IMR-90 (cell line): Measurements from ENCODE around the gene PLPP6. TPM values are rescaled to one million over a fixed set of nuclear protein-coding genes. Genes with fewer than 3 reads are reported as not detected.

Experiments
- ATAC-seq: fragments of 200-7000 bp; cut with Tn5 transposase; 2 replicates; pipeline ENCODE4 v1.9.1; 2020; ENCODE audit warnings: low read depth, mild to moderate bottlenecking, moderate library complexity
- BruUV-seq: library from RNA; stranded (reverse); fragments of 400-500 nt; replicated peaks from 2 replicates; lab custom pipeline; 2021; lab: Mats Ljungman, UMichigan
- CTCF ChIA-PET: fragments of 300-600 bp; formaldehyde crosslinking; extraction: SDS; loops from one replicate; lab custom pipeline; 2021; ENCODE audit warnings: antibody characterized with exemption; lab: Yijun Ruan, JAX
- POLR2A ChIA-PET: fragments of 300-600 bp; sonication (Branson Sonifier 250); formaldehyde crosslinking; loops from one replicate; lab custom pipeline; 2022; ENCODE audit warnings: antibody characterized with exemption; ENCODE audit not compliant: unreplicated experiment; lab: Charles Lee
- DNase-seq: peaks from one replicate; pipeline ENCODE4 v3.0.0; 2013
- H2AFZ ChIP-seq: replicated peaks from 2 replicates; pipeline ENCODE3; 2013; ENCODE audit warnings: low read length, mild to moderate bottlenecking; ENCODE audit not compliant: poor library complexity
- H2AK5ac ChIP-seq: 2 replicates; pipeline ENCODE4 v1.6.1; 2013; ENCODE audit warnings: low read depth, low read length, inconsistent platforms
- H2AK9ac ChIP-seq: replicated peaks from 2 replicates; pipeline ENCODE3; 2013; ENCODE audit warnings: mild to moderate bottlenecking, low read depth, low read length, moderate library complexity; ENCODE audit not compliant: poor library complexity
- H2BK120ac ChIP-seq: 2 replicates; pipeline ENCODE4 v1.6.1; 2013; ENCODE audit warnings: low read depth, low read length, inconsistent platforms
- H2BK15ac ChIP-seq: 3 replicates; pipeline ENCODE4 v1.6.1; 2013; ENCODE audit warnings: low read depth, low read length, inconsistent platforms
- H2BK20ac ChIP-seq: 2 replicates; pipeline ENCODE4 v1.6.1; 2013; ENCODE audit warnings: low read depth, mild to moderate bottlenecking, inconsistent platforms, low read length, moderate library complexity
- H2BK5ac ChIP-seq: 2 replicates; pipeline ENCODE4 v1.6.1; 2013; ENCODE audit warnings: mild to moderate bottlenecking, low read depth, low read length, inconsistent platforms; ENCODE audit not compliant: poor library complexity, severe bottlenecking
- H3K14ac ChIP-seq: replicated peaks from 2 replicates; pipeline ENCODE4 v1.6.1; 2013; ENCODE audit warnings: low read depth, low read length, inconsistent platforms
- H3K18ac ChIP-seq: 2 replicates; pipeline ENCODE4 v1.6.1; 2013; ENCODE audit warnings: low read depth, low read length, control low read depth
- H3K23ac ChIP-seq: 2 replicates; pipeline ENCODE4 v1.6.1; 2013; ENCODE audit warnings: low read depth, low read length, inconsistent platforms
- H3K27ac ChIP-seq: 2 replicates; pipeline ENCODE4 v1.5.1; 2013; ENCODE audit warnings: mild to moderate bottlenecking, control low read depth, low read length; ENCODE audit not compliant: insufficient read depth
- H3K27me3 ChIP-seq: 2 replicates; pipeline ENCODE4 v1.6.1; 2013; ENCODE audit warnings: low read length; ENCODE audit not compliant: control insufficient read depth, insufficient read depth
- H3K36me3 ChIP-seq: 2 replicates; pipeline ENCODE4 v1.6.1; 2013; ENCODE audit warnings: low read length, mixed read lengths; ENCODE audit not compliant: control insufficient read depth, insufficient read depth
- H3K4ac ChIP-seq: 2 replicates; pipeline ENCODE4 v1.6.1; 2013; ENCODE audit warnings: low read depth, low read length, inconsistent platforms
- H3K4me1 ChIP-seq: 2 replicates; pipeline ENCODE4 v1.6.1; 2013; ENCODE audit warnings: low read length, mixed read lengths; ENCODE audit not compliant: control insufficient read depth, insufficient read depth
- H3K4me2 ChIP-seq: 2 replicates; pipeline ENCODE4 v1.6.1; 2013; ENCODE audit warnings: low read depth, mild to moderate bottlenecking, control low read depth, low read length, moderate library complexity
- H3K4me3 ChIP-seq: 2 replicates; pipeline ENCODE4 v1.5.1; 2013; ENCODE audit warnings: low read depth, mild to moderate bottlenecking, control low read depth, low read length, moderate library complexity; ENCODE audit not compliant: insufficient read depth
- H3K56ac ChIP-seq: 2 replicates; pipeline ENCODE4 v1.6.1; 2013; ENCODE audit warnings: low read length, inconsistent platforms; ENCODE audit not compliant: insufficient read depth; ENCODE audit errors: extremely low read depth
- H3K79me1 ChIP-seq, 2 experiments: 2 replicates each; pipeline ENCODE4 v1.6.1; 2013; ENCODE audit warnings: low read length in 2 of 2, inconsistent platforms in 1 of 2, low read depth in 1 of 2
- H3K9ac ChIP-seq: 2 replicates; pipeline ENCODE4 v1.6.1; 2013; ENCODE audit warnings: low read depth, low read length, control low read depth
- H3K9me1 ChIP-seq: 2 replicates; pipeline ENCODE4 v1.6.1; 2013; ENCODE audit warnings: low read length, inconsistent platforms; ENCODE audit not compliant: insufficient read depth
- H3K9me3 ChIP-seq: 2 replicates; pipeline ENCODE4 v1.6.1; 2013; ENCODE audit warnings: low read length; ENCODE audit not compliant: control insufficient read depth, insufficient read depth
- H4K20me1 ChIP-seq: 2 replicates; pipeline ENCODE4 v1.6.1; 2013; ENCODE audit warnings: low read length, inconsistent platforms; ENCODE audit not compliant: insufficient read depth
- H4K5ac ChIP-seq: 2 replicates; pipeline ENCODE4 v1.6.1; 2013; ENCODE audit warnings: mild to moderate bottlenecking, low read depth, low read length, control low read depth
- H4K8ac ChIP-seq, 2 experiments: 2 replicates each; pipeline ENCODE4 v1.6.1; 2013; ENCODE audit warnings: low read depth in 2 of 2, low read length in 2 of 2, control low read depth in 1 of 2, inconsistent platforms in 1 of 2
- H4K91ac ChIP-seq: 2 replicates; pipeline ENCODE4 v1.6.1; 2013; ENCODE audit warnings: low read depth, low read length, inconsistent platforms; ENCODE audit not compliant: insufficient read depth
- CEBPB ChIP-seq: IDR thresholded peaks from 2 replicates; pipeline ENCODE4 v1.6.1; 2012; ENCODE audit warnings: low read depth, low read length, improper control_type of control experiment
- MAFK ChIP-seq: IDR thresholded peaks from 2 replicates; pipeline ENCODE4 v1.6.1; 2012; ENCODE audit warnings: low read depth, low read length, improper control_type of control experiment
- RCOR1 ChIP-seq: IDR thresholded peaks from 2 replicates; pipeline ENCODE4 v1.6.1; 2012; ENCODE audit warnings: mild to moderate bottlenecking, low read length, improper control_type of control experiment; ENCODE audit not compliant: insufficient replicate concordance
- WGBS, 2 experiments: methylation state at CpG; one replicate each; pipeline versions ENCODE4 v1.1.5 to v1.1.7; 2013; ENCODE audit warnings: missing lambda C conversion rate in 2 of 2; ENCODE audit not compliant: insufficient read length in 1 of 2; ENCODE audit errors: extremely low coverage in 2 of 2; 5-methylcytosine and 5-hydroxymethylcytosine counted together
- dilution Hi-C: fragments of 300-500 bp; cut with HindIII; formaldehyde crosslinking; loops from one replicate; pipeline ENCODE4 v1.14.3; 2018; ENCODE audit warnings: low sequenced_read_pairs; ENCODE audit not compliant: unreplicated experiment
- in situ Hi-C: fragments of 300-500 bp; cut with MboI; formaldehyde crosslinking; loops from 3 replicates; pipeline ENCODE4 v1.14.3; 2019; ENCODE audit warnings: low sequenced_read_pairs, inconsistent platforms, mixed read lengths
- intact Hi-C: fragments of 100-400 bp; cut with micrococcal nuclease; formaldehyde crosslinking; loops from 2 replicates; pipeline ENCODE4 v1.10.0; 2022
- polyA plus RNA-seq, 3 experiments: library from polyadenylated mRNA; depleted of rRNA; stranded (reverse); fragments of >200 nt; gene quantifications; 2 replicates each; pipeline ENCODE4 v1.2.3, GENCODE V29; 2012; ENCODE audit warnings: low replicate concordance in 1 of 3
- total RNA-seq: library from RNA; depleted of rRNA; stranded (reverse); fragments of >200 nt; gene quantifications from 2 replicates; pipeline ENCODE4 v1.2.3, GENCODE V29; 2012
- TF ChIP-seq, protein P1 (sequence below): fragments of 150-350 bp; IDR thresholded peaks from 2 replicates; pipeline ENCODE4 v1.6.1; 2016; ENCODE audit warnings: low read depth, mild to moderate bottlenecking, low read length, moderate library complexity, borderline replicate concordance

Gene PLPP6
- total and polyA plus RNA-seq, 2 of the 4 experiments (the other 2 are of a cell fraction) = 3.4 to 5.9 TPM

DNA sequence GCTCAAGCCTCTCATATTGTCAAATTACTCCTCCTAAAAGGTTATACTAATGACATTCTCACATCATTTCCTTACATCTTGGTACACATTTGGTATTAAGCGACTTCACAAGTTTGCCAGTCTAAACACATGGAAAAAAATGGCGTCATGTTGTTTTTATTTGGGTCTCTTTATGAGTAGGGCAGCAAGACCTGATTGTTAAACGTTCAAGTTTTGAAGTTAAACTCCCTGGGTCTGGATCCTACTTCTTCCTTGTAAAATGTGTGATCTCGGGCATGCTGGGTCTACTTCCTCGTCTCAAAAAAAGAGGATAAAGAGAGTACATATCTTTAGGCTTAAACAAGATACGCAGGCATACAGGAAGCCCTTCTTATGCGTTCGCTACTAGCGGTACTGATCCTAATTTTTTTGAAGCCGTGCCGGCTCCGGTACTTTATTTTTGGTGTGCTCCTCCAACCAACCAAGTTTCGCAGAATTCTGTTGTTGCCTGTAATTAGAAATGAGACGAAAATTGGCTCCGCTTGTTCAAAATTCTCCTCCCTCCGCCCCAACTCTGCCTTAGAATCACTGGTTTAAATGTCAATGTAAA lies 16.7 kb downstream of the PLPP6 start:
- ChIA-PET CTCF (interaction anchor here (1.4 kb wide), 2 partner anchors 8 to 13 kb away, joined by 3 read pairs; no protein-coding TSS in a partner anchor), POLR2A (interaction anchor here (0.6 kb wide), 1 partner anchor 338 kb away, joined by 7 read pairs; no protein-coding TSS in a partner anchor)
- BruUV-seq = no TSS peak
- TF ChIP-seq, protein P1, sequence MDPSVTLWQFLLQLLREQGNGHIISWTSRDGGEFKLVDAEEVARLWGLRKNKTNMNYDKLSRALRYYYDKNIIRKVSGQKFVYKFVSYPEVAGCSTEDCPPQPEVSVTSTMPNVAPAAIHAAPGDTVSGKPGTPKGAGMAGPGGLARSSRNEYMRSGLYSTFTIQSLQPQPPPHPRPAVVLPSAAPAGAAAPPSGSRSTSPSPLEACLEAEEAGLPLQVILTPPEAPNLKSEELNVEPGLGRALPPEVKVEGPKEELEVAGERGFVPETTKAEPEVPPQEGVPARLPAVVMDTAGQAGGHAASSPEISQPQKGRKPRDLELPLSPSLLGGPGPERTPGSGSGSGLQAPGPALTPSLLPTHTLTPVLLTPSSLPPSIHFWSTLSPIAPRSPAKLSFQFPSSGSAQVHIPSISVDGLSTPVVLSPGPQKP = no peak
- TF ChIP-seq MAFK (no peak), CEBPB (no peak), RCOR1 (no peak)
- H3K9ac ChIP-seq = peak overlapping the region; percentile 95
- H4K5ac ChIP-seq = peak overlapping the region; percentile 79
- H2AFZ ChIP-seq = peak overlapping the region; percentile 99
- H3K14ac ChIP-seq = peak overlapping the region; percentile 91
- H2AK9ac ChIP-seq = peak overlapping the region; percentile 88
- peak; percentile 19 for DNase-seq
- H3K36me3 ChIP-seq = no peaks in the 10 kb centered on the region
- H4K20me1 ChIP-seq = no peaks in the 10 kb centered on the region; the same call in 1 of the 2 replicates
- peaks cover 7% of the 10 kb centered on the region for H3K4me1 ChIP-seq
- WGBS, 2 experiments = no CpG with 5 or more reads among the region's 16 CpGs
- H2AK5ac ChIP-seq = no peak overlapping the region
- H2BK120ac ChIP-seq = peak overlapping the region; percentile 29
- intact Hi-C loops (no loop called here), dilution Hi-C loops (no loop called here), in situ Hi-C loops (loop anchor here (25.0 kb wide), 1 partner anchor 566 kb away; no protein-coding TSS in a partner anchor)
- H3K4me2 ChIP-seq = peak overlapping the region; percentile 97
- H2BK5ac ChIP-seq = peak overlapping the region; percentile 92
- H4K91ac ChIP-seq = peak overlapping the region; percentile 45
- ATAC-seq = peak; percentile 6; the same call in 1 of the 2 replicates
- peak overlapping the region; percentile 60 for H3K4me3 ChIP-seq
- peaks cover 2% of the 10 kb centered on the region for H3K9me1 ChIP-seq
- peak overlapping the region; percentile 85 for H3K18ac ChIP-seq
- peak overlapping the region; percentile 93 for H3K27ac ChIP-seq
- peak overlapping the region; percentile 71 for H3K4ac ChIP-seq
- peak overlapping the region; percentile 92 for H3K56ac ChIP-seq
- H2BK15ac ChIP-seq = 0 out of 3 replicates have a peak overlapping the region, but pooled peaks have one; percentile 9
- H3K9me3 ChIP-seq = no peaks in the 10 kb centered on the region
- no peaks in the 10 kb centered on the region for H3K27me3 ChIP-seq
- H4K8ac ChIP-seq = peak overlapping the region; percentile 78 to 81
- H3K23ac ChIP-seq = peak overlapping the region; percentile 59
- H3K79me1 ChIP-seq = peaks cover 7 to 26% of the 10 kb centered on the region in 2 experiments
- H2BK20ac ChIP-seq = no peak overlapping the region; the same call in 1 of the 2 replicates
